ENCODE data around the gene CD28. TPM values are rescaled to one million over a fixed set of nuclear protein-coding genes. Genes with fewer than 3 reads are reported as not detected.
A peak's percentile ranks its signal among the peaks of the same experiment; 100 is the strongest.

Gene CD28
- total RNA-seq, 1 experiment from 2014 or later: 0.84 TPM

DNA sequence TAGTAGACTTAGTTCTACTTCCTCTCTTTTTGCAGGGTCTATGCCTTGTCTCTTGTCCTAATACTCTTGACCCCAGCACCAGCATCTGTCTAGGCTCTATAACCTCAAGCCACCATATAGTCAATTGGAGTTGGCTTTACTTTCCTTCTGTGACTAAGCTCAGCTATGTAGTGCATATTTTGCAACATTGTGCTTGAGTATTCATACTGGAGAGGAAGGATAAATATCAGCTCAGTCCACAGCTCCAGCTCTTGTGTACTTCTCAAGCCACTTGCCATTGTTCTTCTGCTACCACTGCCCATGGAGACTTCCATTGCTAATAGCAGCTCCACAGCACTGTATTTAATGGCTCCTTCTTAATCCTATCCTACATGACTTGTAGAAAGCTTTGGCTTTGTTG, 35.5 kb upstream of the CD28 start:
- Mint-ChIP-seq H3K27ac (ENCODE audit: unreplicated experiment) (no peak overlapping the region), H3K27me3 (ENCODE audit: insufficient read depth, unreplicated experiment) (no peaks in the 10 kb centered on the region), H3K4me3 (ENCODE audit: unreplicated experiment) (no peak overlapping the region), H3K4me1 (ENCODE audit: low read depth, unreplicated experiment) (peaks cover 18% of the 10 kb centered on the region), H3K9me3 (ENCODE audit: unreplicated experiment) (peaks cover 9% of the 10 kb centered on the region), H3K36me3 (ENCODE audit: insufficient read depth, unreplicated experiment) (no peaks in the 10 kb centered on the region)
- no peaks in the 10 kb centered on the region; the same call in 1 of the 2 replicates for H3K9me3 ChIP-seq
- BruUV-seq (replicated peaks): no TSS peak
- intact Hi-C loops (cut with micrococcal nuclease; ENCODE audit: unreplicated experiment): no loop called here
- no peak overlapping the region for H3K4me3 ChIP-seq (ENCODE audit: low read depth, low read length)
- CTCF ChIA-PET: no interaction called here
- TF ChIP-seq, protein P1, sequence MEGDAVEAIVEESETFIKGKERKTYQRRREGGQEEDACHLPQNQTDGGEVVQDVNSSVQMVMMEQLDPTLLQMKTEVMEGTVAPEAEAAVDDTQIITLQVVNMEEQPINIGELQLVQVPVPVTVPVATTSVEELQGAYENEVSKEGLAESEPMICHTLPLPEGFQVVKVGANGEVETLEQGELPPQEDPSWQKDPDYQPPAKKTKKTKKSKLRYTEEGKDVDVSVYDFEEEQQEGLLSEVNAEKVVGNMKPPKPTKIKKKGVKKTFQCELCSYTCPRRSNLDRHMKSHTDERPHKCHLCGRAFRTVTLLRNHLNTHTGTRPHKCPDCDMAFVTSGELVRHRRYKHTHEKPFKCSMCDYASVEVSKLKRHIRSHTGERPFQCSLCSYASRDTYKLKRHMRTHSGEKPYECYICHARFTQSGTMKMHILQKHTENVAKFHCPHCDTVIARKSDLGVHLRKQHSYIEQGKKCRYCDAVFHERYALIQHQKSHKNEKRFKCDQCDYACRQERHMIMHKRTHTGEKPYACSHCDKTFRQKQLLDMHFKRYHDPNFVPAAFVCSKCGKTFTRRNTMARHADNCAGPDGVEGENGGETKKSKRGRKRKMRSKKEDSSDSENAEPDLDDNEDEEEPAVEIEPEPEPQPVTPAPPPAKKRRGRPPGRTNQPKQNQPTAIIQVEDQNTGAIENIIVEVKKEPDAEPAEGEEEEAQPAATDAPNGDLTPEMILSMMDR (IDR thresholded peaks at IDR 0.05; ENCODE audit: insufficient read depth in 1 of 2, low read depth in 1 of 2, low read length in 1 of 2, severe bottlenecking in 1 of 2, unreplicated experiment in 1 of 2): no peak
- no peaks in the 10 kb centered on the region for H3K36me3 ChIP-seq (ENCODE audit: control insufficient read depth, insufficient read depth, low read length)
- no peaks in the 10 kb centered on the region for H3K27me3 ChIP-seq (replicated peaks; ENCODE audit: control insufficient read depth, insufficient read depth, low read length)
- POLR2A ChIA-PET: no interaction called here
- DNase-seq: no peak
- H3K4me1 ChIP-seq: peaks cover 19% of the 10 kb centered on the region

DNA sequence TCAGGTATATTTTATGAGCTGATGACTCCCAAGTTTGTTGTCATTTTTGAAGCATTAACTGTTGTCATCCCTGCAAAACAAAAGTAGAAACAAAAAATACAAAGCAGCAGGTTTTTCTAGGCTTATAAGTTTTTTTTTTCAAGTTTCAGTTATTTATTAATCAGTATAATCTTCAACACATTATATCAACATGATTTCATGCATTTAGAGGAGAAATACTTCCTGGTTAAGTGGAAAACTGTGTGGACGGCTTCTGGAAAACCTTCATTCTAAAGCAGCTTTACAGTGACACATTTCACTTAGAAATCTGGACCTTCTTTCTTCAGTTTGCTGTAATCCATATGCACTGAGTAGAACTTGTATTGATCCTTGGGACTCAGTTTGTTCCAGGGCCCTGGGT, 34.6 kb upstream of the CD28 start:
- ChIA-PET CTCF (no interaction called here), POLR2A (no interaction called here)
- BruUV-seq (replicated peaks): no TSS peak
- peaks cover 19% of the 10 kb centered on the region for H3K4me1 ChIP-seq
- no peak for DNase-seq
- H3K27me3 ChIP-seq (replicated peaks; ENCODE audit: control insufficient read depth, insufficient read depth, low read length): no peaks in the 10 kb centered on the region
- intact Hi-C loops (cut with micrococcal nuclease; ENCODE audit: unreplicated experiment): no loop called here
- no peaks in the 10 kb centered on the region for H3K36me3 Mint-ChIP-seq (ENCODE audit: insufficient read depth, unreplicated experiment)
- H3K36me3 ChIP-seq (ENCODE audit: control insufficient read depth, insufficient read depth, low read length): no peaks in the 10 kb centered on the region
- peaks cover 18% of the 10 kb centered on the region for H3K4me1 Mint-ChIP-seq (ENCODE audit: low read depth, unreplicated experiment)
- TF ChIP-seq, protein P1 (IDR thresholded peaks at IDR 0.05; ENCODE audit: insufficient read depth in 1 of 2, low read depth in 1 of 2, low read length in 1 of 2, severe bottlenecking in 1 of 2, unreplicated experiment in 1 of 2): no peak
- no peak overlapping the region for H3K27ac Mint-ChIP-seq (ENCODE audit: unreplicated experiment)
- H3K4me3 ChIP-seq (ENCODE audit: low read depth, low read length): no peak overlapping the region
- no peaks in the 10 kb centered on the region; the same call in 1 of the 2 replicates for H3K9me3 ChIP-seq
- peaks cover 9% of the 10 kb centered on the region for H3K9me3 Mint-ChIP-seq (ENCODE audit: unreplicated experiment)
- no peak overlapping the region for H3K4me3 Mint-ChIP-seq (ENCODE audit: unreplicated experiment)
- no peaks in the 10 kb centered on the region for H3K27me3 Mint-ChIP-seq (ENCODE audit: insufficient read depth, unreplicated experiment)

- ChIA-PET CTCF (interaction anchor here (0.6 kb wide), 1 partner anchor 143 kb away, joined by 3 read pairs; no protein-coding TSS in a partner anchor), POLR2A (no interaction called here)
- H3K4me3 Mint-ChIP-seq (ENCODE audit: unreplicated experiment): no peak overlapping the region
- H3K4me1 Mint-ChIP-seq (ENCODE audit: low read depth, unreplicated experiment): peaks cover 15% of the 10 kb centered on the region
- H3K9me3 Mint-ChIP-seq (ENCODE audit: unreplicated experiment): peaks cover 9% of the 10 kb centered on the region
- peaks cover 19% of the 10 kb centered on the region for H3K4me1 ChIP-seq
- no peak overlapping the region for H3K4me3 ChIP-seq (ENCODE audit: low read depth, low read length)
- no peaks in the 10 kb centered on the region; the same call in 1 of the 2 replicates for H3K9me3 ChIP-seq
- intact Hi-C loops (cut with micrococcal nuclease; ENCODE audit: unreplicated experiment): no loop called here
- H3K36me3 ChIP-seq (ENCODE audit: control insufficient read depth, insufficient read depth, low read length): no peaks in the 10 kb centered on the region
- H3K36me3 Mint-ChIP-seq (ENCODE audit: insufficient read depth, unreplicated experiment): no peaks in the 10 kb centered on the region
- peak overlapping the region; percentile 49 for H3K27ac Mint-ChIP-seq (ENCODE audit: unreplicated experiment)
- no peaks in the 10 kb centered on the region for H3K27me3 ChIP-seq (replicated peaks; ENCODE audit: control insufficient read depth, insufficient read depth, low read length)
- TF ChIP-seq, protein P1 (IDR thresholded peaks at IDR 0.05; ENCODE audit: insufficient read depth in 1 of 2, low read depth in 1 of 2, low read length in 1 of 2, severe bottlenecking in 1 of 2, unreplicated experiment in 1 of 2): no peak
- DNase-seq: no peak
- H3K27me3 Mint-ChIP-seq (ENCODE audit: insufficient read depth, unreplicated experiment): no peaks in the 10 kb centered on the region
- no TSS peak for BruUV-seq (replicated peaks)
Measured at GRCh38 chr2:203672856-203673255, 33.6 kb upstream of the CD28 start.
